H54 (cell line): ENCODE results near the gene ALDH18A1.

Source experiments
- DNase-seq: peaks from one replicate; pipeline ENCODE4 v3.0.0; 2011; ENCODE audit warnings: low spot score, mixed read lengths; ENCODE audit not compliant: insufficient read length
- FAIRE-seq: peaks from 3 replicates; lab custom pipeline; 2011; peaks lifted over from hg19 to GRCh38; lab: Jason Lieb, UNC
- POLR2A ChIP-seq: IDR thresholded peaks from 2 replicates; pipeline ENCODE4 v1.6.1; 2011; ENCODE audit warnings: low read depth, mild to moderate bottlenecking, low read length

The ALDH18A1 gene

DNA sequence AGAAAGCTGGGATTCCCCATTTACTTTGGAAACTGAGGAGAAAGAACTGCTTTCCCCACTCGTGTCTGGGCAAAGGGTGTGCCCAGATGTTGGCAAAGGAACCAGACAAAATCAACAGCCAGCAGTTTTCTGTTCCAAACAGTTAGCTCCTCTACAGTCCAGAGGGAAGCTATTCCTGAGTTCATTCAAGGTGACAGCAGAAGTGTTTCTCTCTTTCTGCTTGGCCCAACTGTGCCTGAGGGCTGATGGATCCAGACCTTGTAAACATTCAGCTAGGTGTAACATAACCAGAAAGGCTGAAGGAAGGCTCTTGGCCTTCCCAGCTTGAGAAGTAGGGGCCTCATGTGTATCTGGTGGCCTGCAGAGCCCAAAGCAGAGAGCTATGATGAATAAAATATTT is 7.0 kb upstream of the ALDH18A1 start:
- TF ChIP-seq POLR2A = no peak
- FAIRE-seq (no peak), DNase-seq (no peak)

DNA sequence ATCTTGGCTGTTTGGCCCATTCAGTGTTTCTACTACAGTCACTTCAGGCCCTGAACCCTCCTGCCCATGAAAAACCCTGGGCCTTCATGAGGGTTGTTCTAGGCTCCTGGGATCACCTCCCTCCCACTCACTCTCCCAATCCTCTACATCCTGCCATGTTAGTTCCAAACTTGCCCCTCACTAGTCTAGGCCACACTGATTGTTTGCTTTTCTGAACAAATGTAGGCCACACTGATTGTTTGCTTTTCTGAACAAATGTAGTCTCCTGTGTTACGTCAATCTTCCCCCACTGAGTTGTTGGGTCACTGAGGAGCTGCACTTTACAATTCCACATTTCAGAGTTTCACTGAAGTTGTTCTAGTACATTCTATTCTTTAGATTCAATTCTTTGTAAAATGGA is 5.3 kb upstream of the ALDH18A1 start:
- no peak for DNase-seq
- TF ChIP-seq POLR2A = no peak
- no peak for FAIRE-seq

DNA sequence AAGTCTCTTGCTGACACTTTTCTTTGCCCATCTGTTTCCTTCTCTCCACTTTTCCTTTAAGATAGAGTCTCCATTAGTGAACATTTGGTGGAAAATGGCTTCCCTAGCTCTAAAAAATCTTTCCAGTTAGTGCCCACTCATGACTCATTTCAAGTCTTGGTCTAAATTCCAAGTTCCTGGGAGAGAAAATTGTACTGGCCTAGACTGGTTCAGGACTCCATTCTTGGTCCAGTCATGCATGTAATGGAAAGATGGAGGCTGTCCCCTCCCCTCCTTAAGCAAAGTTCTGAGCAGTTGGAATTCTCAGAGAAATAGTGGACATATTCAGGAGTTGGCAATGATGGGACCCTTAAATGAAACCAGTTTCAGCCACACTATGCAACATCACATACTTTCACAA is 3.8 kb upstream of the ALDH18A1 start:
- TF ChIP-seq POLR2A = no peak
- no peak for FAIRE-seq
- DNase-seq = peak; percentile 12

DNA sequence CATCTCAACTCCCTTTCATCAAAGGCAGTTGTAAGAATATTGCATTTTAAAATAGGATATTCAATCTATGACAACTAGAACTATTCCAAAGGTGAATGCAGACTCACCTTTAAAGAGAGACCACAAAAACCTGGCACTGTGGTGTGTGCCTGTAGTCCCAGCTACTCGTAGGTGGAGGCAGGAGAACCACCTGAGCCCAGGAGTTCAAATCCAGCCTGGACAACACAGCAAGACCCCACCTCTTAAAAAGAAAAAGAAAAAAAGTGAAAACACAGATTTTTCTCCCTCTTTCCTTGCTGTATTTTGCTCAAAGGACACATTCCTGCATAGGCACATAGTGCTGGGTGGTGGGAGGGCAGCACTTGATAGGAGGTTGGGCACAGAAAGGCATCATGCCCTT is 739 bp upstream of the ALDH18A1 start:
- FAIRE-seq = no peak
- TF ChIP-seq POLR2A = no peak
- no peak for DNase-seq

DNA sequence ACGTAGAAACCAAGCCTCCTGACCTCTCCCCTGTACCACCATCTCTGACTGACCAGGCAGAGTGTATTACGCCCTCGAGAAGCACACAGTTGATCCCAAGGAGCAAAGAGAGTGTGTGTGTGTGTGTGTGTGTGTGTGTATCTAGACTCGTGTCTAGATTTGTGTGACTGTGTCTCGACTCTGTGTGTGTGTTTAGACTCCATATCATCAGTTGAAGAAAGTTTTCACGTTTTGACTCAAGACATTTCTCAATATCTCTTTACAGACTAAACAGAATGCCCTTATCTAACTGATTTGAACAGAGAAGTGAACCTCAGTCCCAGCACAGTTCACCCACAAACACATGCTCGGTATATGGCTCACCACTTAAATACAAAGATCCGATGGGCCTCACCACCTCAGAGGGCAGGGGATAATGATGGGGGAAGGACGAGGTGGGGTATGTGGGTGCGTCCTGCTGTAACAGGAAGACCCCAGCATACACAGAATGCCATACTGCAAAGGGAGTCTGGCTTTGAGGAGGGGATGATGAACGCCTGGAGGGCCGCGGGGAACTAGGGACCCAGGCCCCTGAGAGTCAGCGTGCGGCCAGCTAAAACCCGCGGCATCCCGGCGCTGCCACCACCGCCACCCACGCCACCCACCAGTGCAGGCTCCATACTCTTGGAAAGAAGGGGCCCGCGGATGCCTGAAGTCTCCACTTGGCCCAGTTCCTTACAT is 780 bp downstream of the ALDH18A1 start:
- DNase-seq = peak; percentile 8
- no peak for FAIRE-seq
- no peak for TF ChIP-seq POLR2A

DNA sequence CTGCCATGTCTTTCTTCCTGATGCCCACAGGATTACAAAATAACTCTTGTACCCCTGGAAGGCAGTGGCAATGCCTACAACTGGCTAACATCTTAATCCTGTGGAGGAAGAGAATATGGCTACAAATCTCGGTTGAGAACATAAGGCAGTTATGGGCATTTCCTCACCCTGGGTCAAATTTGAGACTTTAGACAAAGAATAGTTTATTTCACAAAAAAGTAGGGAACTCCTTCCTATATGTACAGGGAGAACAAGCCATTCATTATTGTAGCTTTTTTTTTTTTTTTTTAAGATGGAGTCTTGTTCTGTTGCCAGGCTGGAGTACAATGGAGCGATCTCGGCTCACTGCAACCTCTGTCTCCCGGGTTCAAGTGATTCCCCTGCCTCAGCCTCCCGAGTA is 2.6 kb downstream of the ALDH18A1 start:
- FAIRE-seq = no peak
- TF ChIP-seq POLR2A = no peak
- DNase-seq = no peak

DNA sequence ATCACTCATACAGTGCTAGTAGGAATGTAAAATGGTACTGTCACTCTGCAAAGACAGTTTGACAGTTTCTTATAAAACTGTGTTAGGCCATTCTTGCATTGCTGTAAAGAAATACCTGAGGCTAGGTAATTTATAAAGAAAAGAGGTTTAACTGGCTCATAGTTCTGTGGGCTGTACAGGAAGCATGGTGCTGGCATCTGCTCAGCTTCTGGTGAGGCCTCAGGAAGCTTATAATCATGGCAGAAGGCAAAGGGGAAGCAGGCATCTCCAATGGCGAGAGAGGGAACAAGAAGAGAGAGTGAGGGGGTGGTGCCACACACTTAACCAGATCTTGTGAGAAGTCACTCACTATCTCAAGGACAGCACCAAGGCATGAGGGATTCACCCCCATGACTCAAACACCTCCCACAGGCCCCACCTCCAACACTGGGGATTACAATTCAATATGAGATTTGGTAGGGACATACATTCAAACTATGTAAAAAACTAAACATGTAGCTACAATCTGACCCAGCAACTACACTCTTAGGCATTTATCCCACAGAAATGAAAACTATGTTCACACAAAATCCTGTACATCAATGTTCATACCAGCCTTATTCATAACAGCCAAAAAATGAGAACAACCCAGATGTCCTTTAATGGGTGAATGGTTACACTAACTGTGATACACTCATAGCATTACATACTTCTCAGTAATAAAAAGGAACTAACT is 5.0 kb downstream of the ALDH18A1 start:
- no peak for TF ChIP-seq POLR2A
- DNase-seq (no peak), FAIRE-seq (no peak)

DNA sequence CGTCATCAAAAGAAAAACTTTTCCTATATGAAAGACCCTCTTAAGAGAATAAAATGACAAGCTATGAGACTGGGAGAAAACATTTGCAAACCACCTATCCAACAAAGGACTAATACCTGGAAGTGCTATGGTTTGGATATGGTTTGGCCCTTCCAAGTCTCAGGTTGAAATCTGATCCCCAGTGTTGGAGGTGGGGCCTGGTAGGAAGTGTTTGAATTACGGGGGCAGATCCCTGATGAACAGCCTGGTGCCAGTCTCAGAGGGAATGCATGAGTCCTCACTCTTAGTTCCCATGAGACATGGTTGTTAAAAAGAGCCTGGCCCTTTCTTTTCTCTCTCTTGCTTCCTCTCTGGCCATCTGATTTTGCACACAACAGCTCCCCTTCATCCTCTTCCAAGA is 6.3 kb downstream of the ALDH18A1 start:
- FAIRE-seq = no peak
- no peak for TF ChIP-seq POLR2A
- DNase-seq = no peak

DNA sequence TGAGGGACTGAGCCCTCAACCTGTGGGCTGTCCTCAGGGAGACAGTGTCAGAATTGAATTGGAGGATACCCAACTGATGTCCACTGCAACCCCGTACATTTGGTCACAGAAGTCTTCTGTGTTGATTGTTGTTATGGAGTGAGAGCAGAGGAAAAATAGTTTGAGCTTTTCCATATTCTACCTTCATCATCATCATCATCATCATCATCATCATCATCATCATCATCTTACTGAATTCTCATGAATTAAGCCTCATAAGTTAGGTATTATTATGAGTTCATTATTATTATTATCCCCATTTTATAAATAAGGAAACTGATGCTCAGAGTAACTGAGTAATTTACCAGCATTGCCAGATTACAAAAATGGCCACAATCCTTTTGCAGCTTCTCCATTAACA is 8.4 kb downstream of the ALDH18A1 start:
- no peak for DNase-seq
- FAIRE-seq = no peak
- TF ChIP-seq POLR2A = no peak

DNA sequence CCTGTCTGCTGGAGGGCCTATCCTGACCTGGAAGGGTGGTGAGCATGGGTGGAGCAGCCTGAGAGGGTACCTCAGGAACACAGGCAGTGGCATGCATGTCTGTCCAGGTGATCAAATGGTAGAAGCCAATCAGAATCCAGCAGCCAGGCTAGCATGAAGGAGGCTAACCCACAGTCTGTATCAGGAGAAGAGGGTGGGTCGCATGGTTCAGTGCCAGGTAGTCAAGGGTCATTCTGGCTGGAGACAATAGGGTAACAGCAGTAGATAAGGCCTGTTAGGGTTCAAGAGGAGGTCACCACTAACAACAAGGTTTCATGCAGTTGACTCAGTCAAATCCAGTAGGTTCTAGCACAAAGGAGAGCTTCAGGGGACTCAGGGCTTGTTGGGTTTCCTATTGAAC is 10.4 kb downstream of the ALDH18A1 start:
- FAIRE-seq = no peak
- no peak for DNase-seq
- TF ChIP-seq POLR2A = no peak

DNA sequence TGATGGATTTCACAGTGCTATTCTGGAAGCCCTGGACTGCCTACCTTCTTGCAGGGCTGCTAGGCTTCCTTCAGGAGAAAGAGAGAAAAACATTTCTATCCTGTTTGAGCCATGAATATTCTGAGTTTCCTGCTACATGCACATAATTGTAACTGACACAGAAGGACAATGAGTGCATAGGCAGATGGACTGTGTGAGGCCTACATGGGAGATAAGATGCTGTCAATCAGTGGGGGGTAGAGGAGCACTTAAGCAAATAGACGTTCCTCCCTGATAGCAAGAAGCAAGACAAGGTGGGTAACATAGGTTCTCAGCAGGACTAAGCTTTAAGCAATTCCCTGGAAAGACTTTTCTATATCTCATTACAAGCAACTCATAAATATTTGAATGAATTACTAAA is 11.6 kb downstream of the ALDH18A1 start:
- FAIRE-seq = no peak
- no peak for DNase-seq
- TF ChIP-seq POLR2A = no peak

DNA sequence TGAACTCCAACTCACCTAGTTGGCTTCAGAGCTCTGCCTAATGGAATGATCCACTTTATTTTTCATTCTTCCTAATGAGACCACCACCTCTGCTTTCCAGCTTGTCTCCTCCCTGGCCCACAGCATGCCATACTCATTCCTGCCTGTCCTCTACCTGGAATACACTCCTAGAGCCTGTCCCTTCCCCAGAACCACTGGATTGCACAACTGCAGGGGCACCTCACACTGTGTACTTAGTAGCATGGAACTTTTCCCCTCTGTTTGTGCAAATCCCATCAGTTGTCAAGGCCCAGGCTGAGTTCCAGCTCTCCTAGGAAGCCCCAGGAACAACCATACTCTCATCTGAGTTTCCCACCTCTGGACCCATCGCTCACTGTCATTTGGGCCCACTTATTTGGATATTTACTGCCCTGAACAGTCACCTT is 15.6 kb downstream of the ALDH18A1 start:
- no peak for DNase-seq
- TF ChIP-seq POLR2A = no peak
- FAIRE-seq = no peak

DNA sequence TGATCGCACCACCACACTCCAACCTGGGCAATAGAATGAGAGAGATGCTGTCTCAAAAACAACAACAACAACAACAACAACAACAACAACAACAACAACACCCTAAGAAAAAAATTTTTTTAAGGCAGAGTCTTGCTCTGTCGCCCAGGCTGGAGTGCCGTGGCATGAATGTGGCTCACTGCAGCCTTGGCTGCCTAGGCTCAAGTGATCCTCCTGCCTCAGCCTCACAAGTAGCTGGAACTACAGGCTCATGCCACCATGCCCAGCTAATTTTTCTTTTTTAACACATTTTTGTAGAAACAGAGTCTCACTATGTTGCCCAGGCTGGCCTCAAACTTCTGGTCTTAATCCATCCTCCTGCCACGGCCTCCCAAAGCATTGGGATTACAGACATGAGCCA is 18.6 kb downstream of the ALDH18A1 start:
- no peak for TF ChIP-seq POLR2A
- FAIRE-seq (no peak), DNase-seq (no peak)

DNA sequence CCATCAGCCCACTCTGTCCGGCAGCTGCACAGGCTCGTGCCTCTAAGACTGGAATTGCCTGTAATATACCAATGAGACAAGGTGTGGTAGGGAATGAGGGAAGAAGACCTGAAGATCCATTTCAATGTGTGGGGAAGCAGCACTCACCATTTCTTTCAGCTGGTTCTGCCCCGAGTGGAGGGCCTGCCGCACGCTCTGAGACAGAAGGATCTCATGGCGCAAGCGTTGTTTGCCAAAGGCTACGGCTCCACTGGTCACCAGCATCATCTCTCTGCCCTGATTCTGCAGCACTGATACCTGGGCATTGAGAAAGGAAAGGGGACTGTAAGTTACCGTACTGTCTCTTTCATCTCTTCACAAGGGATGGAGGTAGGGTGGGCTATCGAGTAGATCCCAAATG is 19.4 kb downstream of the ALDH18A1 start:
- no peak for TF ChIP-seq POLR2A
- FAIRE-seq (no peak), DNase-seq (no peak)

DNA sequence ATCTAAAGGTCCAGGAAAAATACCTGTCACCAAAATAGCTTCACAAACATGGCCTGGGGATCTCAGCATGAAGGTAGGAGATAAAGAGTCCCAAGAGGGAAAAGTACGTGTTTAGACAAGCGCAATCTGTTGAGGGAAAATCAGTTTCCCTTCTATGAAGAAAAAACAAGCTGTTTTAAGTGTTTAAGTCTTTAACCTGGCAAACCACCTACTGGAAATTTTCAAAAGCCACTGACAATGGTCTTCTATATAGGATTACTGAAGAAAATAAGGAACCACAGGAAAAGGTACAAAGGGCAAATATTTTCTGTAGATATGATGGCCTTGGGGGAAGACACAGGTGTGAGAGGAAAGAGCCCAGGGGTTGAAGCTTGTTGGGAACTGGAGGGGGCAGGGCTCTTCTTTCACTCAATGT is 21.2 kb downstream of the ALDH18A1 start:
- TF ChIP-seq POLR2A = no peak
- DNase-seq = no peak
- FAIRE-seq = no peak
